IPS-18c (cell line): ENCODE measurements around the gene PNRC2.
"Not testable (repeated sequence)": the region's sequence is repeated elsewhere in the genome, so short reads cannot be mapped to it uniquely, and the experiment has no call there.

Source experiments
- H3K4me3 ChIP-seq: 2 replicates; pipeline ENCODE4 v1.7.0; 2013; ENCODE audit warnings: low read depth, mild to moderate bottlenecking, low read length, moderate library complexity; ENCODE audit not compliant: insufficient read depth
- H3K9me3 ChIP-seq: one replicate; pipeline ENCODE4 v1.6.1; 2013; ENCODE audit warnings: mild to moderate bottlenecking, low read length, moderate library complexity; ENCODE audit not compliant: control insufficient read depth, insufficient read depth

PNRC2 gene

GRCh38 chr1:23930861-23931490 is 28.7 kb upstream of the PNRC2 start:
- no peaks in the 10 kb centered on the region for H3K9me3 ChIP-seq
- no peak overlapping the region for H3K4me3 ChIP-seq

GRCh38 chr1:23931491-23931880 is 28.1 kb upstream of the PNRC2 start:
- Histone ChIP-seq H3K4me3 (no peak overlapping the region), H3K9me3 (no peaks in the 10 kb centered on the region)

- Histone ChIP-seq H3K9me3 (no peaks in the 10 kb centered on the region), H3K4me3 (no peak overlapping the region)
Observed at GRCh38 chr1:23936481-23937176, 23.0 kb upstream of the PNRC2 start.

- Histone ChIP-seq H3K9me3 (no peaks in the 10 kb centered on the region), H3K4me3 (no peak overlapping the region)
Observed at GRCh38 chr1:23947366-23947765, 12.3 kb upstream of the PNRC2 start.

GRCh38 chr1:23953020-23953419 is 6.6 kb upstream of the PNRC2 start:
- H3K4me3 ChIP-seq: no peak overlapping the region
- H3K9me3 ChIP-seq: no peaks in the 10 kb centered on the region

- no peak overlapping the region for H3K4me3 ChIP-seq
- no peaks in the 10 kb centered on the region for H3K9me3 ChIP-seq
Observed at GRCh38 chr1:23957096-23957495, 2.5 kb upstream of the PNRC2 start.

GRCh38 chr1:23958040-23958809 is 1.4 kb upstream of the PNRC2 start:
- not testable (repeated sequence) for H3K4me3 ChIP-seq, H3K9me3 ChIP-seq

GRCh38 chr1:23958810-23959460 is 693 bp upstream of the PNRC2 start:
- no peaks in the 10 kb centered on the region for H3K9me3 ChIP-seq
- H3K4me3 ChIP-seq: peak overlapping the region; percentile 61

- H3K4me3 ChIP-seq: peak overlapping the region; percentile 61
- H3K9me3 ChIP-seq: no peaks in the 10 kb centered on the region
Observed at GRCh38 chr1:23960291-23961020, 828 bp downstream of the PNRC2 start.

GRCh38 chr1:23963617-23964234 is 4.1 kb downstream of the PNRC2 start:
- Histone ChIP-seq H3K4me3 (no peak overlapping the region), H3K9me3 (no peaks in the 10 kb centered on the region)

GRCh38 chr1:23964235-23964668 is 4.6 kb downstream of the PNRC2 start:
- Histone ChIP-seq H3K4me3 (no peak overlapping the region), H3K9me3 (no peaks in the 10 kb centered on the region)

GRCh38 chr1:23964790-23965740 is 5.4 kb downstream of the PNRC2 start:
- no peaks in the 10 kb centered on the region for H3K9me3 ChIP-seq
- no peak overlapping the region for H3K4me3 ChIP-seq

- H3K9me3 ChIP-seq: no peaks in the 10 kb centered on the region
- H3K4me3 ChIP-seq: no peak overlapping the region
Observed at GRCh38 chr1:23966973-23967493, 7.4 kb downstream of the PNRC2 start.

GRCh38 chr1:23967871-23968270 is 8.2 kb downstream of the PNRC2 start:
- Histone ChIP-seq H3K4me3 (no peak overlapping the region), H3K9me3 (no peaks in the 10 kb centered on the region)

- no peak overlapping the region; the same call in 1 of the 2 replicates for H3K4me3 ChIP-seq
- no peaks in the 10 kb centered on the region for H3K9me3 ChIP-seq
Observed at GRCh38 chr1:23977187-23977853, 17.7 kb downstream of the PNRC2 start.
